Immature natural killer cell (primary cell): ENCODE data around the gene COL6A3. TPM values are rescaled to one million over a fixed set of nuclear protein-coding genes. Genes with fewer than 3 reads are reported as not detected.

ENCODE experiments used
- DNase-seq, 3 donors: peaks; one replicate each; pipeline ENCODE4 v3.0.0; 2022; ENCODE audit warnings: mixed read lengths in 1 of 3
- H3K27ac Mint-ChIP-seq, 6 donors: one replicate each; pipeline ENCODE4 v1.8.0; 2020; ENCODE audit warnings: mixed read lengths in 6 of 6, mild to moderate bottlenecking in 5 of 6, inconsistent platforms in 4 of 6, moderate library complexity in 3 of 6
- H3K27me3 Mint-ChIP-seq, 3 donors: one replicate each; pipeline ENCODE4 v1.8.0; 2020 to 2021; ENCODE audit warnings: low read depth in 3 of 3, mild to moderate bottlenecking in 3 of 3, mixed read lengths in 3 of 3, moderate library complexity in 3 of 3, inconsistent platforms in 1 of 3
- H3K36me3 Mint-ChIP-seq, 3 donors: one replicate each; pipeline ENCODE4 v1.8.0; 2020; ENCODE audit warnings: mixed read lengths in 3 of 3, inconsistent platforms in 2 of 3, mild to moderate bottlenecking in 2 of 3
- H3K4me1 Mint-ChIP-seq, 2 donors: one replicate each; pipeline ENCODE4 v1.8.0; 2020; ENCODE audit warnings: inconsistent platforms in 2 of 2, mild to moderate bottlenecking in 2 of 2, mixed read lengths in 2 of 2, moderate library complexity in 1 of 2
- H3K4me3 Mint-ChIP-seq, 5 donors: one replicate each; pipeline ENCODE4 v1.8.0; 2020; ENCODE audit warnings: mild to moderate bottlenecking in 5 of 5, mixed read lengths in 5 of 5, inconsistent platforms in 3 of 5, moderate library complexity in 3 of 5
- H3K9me3 Mint-ChIP-seq, 6 donors: one replicate each; pipeline ENCODE4 v1.8.0; 2020; ENCODE audit warnings: mild to moderate bottlenecking in 6 of 6, mixed read lengths in 6 of 6, inconsistent platforms in 4 of 6, moderate library complexity in 3 of 6
- polyA plus RNA-seq, 3 donors: library from polyadenylated mRNA; unstranded; fragments of 300-500 nt; fragmentation: Illumina TruSeq; gene quantifications; one replicate each; pipeline ENCODE4 v1.2.3, GENCODE V29; 2021

Gene COL6A3
- polyA plus RNA-seq, 3 donors from 2014 or later: 0.04 TPM; not detected in 2

DNA sequence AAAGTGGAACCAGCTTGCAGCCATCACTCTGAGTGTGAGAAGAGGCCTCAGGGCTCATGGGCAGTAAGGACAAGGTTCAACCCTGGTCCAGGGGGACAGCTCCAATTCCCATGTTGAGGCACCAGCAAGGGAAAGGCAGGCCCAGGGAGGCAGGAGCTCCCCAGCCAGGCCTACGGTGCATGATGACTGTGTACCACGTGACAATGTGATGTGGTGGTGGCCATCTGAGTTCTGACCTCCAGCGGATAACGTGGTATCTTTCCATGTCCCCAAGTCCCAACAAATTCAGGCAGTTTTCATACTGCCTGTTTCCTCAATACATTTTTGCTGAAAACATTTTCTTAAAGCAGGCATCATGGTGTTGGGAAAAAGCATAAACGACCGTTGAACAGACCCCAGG, 36.1 kb upstream of the COL6A3 start:
- Mint-ChIP-seq H3K36me3 (no peaks in the 10 kb centered on the region), H3K27me3 (peaks cover 0 to 6% (median 4%) of the 10 kb centered on the region in 3 donors), H3K4me1 (no peaks in the 10 kb centered on the region), H3K4me3 (no peak overlapping the region), H3K27ac (no peak overlapping the region), H3K9me3 (no peaks in the 10 kb centered on the region)
- no peak for DNase-seq

DNA sequence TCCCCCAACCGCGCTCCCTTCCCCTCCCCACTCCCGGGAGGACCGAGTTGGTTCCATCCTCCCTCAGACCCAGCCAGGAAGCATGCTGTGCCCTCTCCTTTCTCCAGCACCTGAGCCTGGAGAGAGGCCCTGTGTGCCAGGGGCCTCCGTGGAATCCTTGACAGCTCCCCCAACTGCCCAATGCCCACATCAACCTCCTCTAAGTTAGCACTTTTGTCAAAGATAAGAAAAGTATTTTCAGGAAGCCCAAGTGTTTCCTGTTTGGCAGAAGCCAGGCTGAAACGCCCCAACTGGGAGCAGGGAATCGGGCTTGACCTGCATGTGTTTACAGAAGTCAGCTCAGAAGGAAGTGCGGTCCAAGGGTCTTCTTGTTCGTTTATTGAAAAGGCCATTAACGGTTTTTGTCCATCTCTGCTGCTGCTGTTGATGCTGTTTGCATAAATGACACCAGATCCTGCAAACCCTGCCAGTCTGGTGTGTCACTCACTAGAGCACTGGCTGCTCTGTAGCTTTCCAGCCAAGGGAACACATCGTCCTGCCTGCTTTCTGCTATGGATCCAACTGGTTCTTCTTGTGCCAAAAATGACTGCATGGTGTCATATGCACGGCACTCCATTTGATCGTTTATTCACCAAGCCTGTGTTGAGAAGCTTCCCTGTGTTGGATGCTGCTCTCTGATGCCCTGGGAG, 35.4 kb upstream of the COL6A3 start:
- Mint-ChIP-seq H3K36me3 (no peaks in the 10 kb centered on the region), H3K4me3 (no peak overlapping the region), H3K27ac (peak overlapping the region in 1 of 6 donors; percentile 36), H3K9me3 (no peaks in the 10 kb centered on the region), H3K4me1 (no peaks in the 10 kb centered on the region), H3K27me3 (peaks cover 0 to 4% (median 3%) of the 10 kb centered on the region in 3 donors)
- no peak for DNase-seq

DNA sequence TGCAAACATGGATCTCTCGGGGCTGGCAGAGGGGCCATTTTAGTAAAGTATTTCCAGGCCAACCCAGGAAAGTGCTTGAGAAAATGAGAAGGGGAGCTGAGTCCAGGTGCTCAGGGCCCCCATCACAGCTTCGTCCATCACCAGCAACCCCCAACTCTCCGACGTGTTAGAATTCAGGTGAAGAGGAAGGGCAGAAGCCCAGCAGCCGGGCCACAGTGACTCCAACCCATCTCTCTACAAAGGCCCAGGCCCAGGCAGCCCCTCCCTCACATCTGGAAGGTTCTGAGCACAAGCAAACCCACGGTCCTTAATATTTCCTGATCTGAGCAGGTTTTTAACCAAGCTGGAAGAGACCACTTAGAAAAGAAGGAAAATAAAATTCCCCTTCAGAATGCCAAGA, 34.7 kb upstream of the COL6A3 start:
- peaks cover 2 to 5% (median 3%) of the 10 kb centered on the region in 3 donors for H3K27me3 Mint-ChIP-seq
- H3K4me3 Mint-ChIP-seq: no peak overlapping the region
- no peak overlapping the region for H3K27ac Mint-ChIP-seq
- DNase-seq: no peak
- no peaks in the 10 kb centered on the region for H3K36me3 Mint-ChIP-seq
- H3K4me1 Mint-ChIP-seq: no peaks in the 10 kb centered on the region
- H3K9me3 Mint-ChIP-seq: no peaks in the 10 kb centered on the region

DNA sequence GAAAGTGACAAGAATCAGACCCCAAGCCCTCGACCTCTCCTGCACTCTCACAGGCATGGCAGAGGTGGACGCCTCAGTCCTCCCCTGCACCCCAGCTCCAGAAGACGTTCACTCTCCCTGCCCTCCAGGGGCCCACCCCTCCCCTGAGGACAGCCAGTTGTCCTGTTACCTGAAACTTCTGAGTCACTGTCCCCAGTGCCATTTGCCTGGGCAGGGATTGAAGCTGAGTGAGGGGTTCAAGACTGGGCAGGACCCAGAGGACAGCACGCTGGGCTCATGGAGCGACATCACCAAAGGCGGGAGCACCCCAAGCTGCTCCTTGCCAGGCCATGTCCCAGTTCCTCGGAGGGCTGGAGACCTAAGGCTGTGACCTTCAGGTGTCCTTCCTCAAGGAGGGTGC, 34.2 kb upstream of the COL6A3 start:
- Mint-ChIP-seq H3K9me3 (no peaks in the 10 kb centered on the region), H3K27me3 (peaks cover 2 to 4% (median 3%) of the 10 kb centered on the region in 3 donors), H3K4me1 (no peaks in the 10 kb centered on the region), H3K36me3 (no peaks in the 10 kb centered on the region), H3K4me3 (no peak overlapping the region), H3K27ac (no peak overlapping the region)
- no peak for DNase-seq

DNA sequence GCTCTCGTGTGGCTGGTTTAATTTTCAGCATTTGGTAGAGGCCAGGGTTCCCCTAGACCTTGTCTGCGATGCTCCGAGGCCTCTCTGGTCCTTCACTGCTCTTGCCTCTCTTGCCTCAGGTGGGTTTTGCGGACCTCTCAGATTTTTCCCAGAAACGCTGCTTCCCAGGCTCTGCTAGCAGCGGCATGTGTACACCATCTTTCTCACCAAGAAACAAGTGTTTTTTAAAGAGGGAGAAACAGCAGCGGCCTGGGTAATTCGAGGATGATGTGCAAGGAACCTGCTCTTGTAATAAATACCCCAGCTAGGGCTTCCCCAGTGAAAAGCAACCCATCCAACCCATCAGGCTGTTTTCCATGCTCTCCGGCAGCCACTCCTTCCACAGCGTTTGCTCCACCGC, 33.5 kb upstream of the COL6A3 start:
- no peak overlapping the region for H3K4me3 Mint-ChIP-seq
- H3K4me1 Mint-ChIP-seq: no peaks in the 10 kb centered on the region
- no peaks in the 10 kb centered on the region for H3K36me3 Mint-ChIP-seq
- no peaks in the 10 kb centered on the region for H3K9me3 Mint-ChIP-seq
- no peak for DNase-seq
- peaks cover 2 to 7% (median 3%) of the 10 kb centered on the region in 3 donors for H3K27me3 Mint-ChIP-seq
- H3K27ac Mint-ChIP-seq: no peak overlapping the region

DNA sequence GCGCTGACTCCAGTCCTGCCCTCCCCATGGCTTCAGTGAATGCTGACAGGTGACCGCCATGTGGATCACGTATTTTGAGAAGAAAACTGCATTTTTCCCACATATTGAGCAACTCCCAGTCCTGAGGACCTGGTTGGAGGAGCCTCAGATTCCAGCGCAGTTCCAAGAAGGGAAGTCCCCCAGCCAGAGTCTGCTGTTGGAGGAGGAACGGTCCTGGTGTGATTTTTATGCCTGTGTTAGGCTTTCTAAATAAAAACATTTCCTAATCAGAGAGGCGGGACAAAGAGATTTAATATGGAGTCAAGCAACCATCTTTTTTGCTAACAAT, 32.3 kb upstream of the COL6A3 start:
- Mint-ChIP-seq H3K9me3 (no peaks in the 10 kb centered on the region), H3K4me3 (no peak overlapping the region), H3K27ac (no peak overlapping the region), H3K36me3 (no peaks in the 10 kb centered on the region), H3K27me3 (peaks cover 2 to 7% (median 3%) of the 10 kb centered on the region in 3 donors), H3K4me1 (no peaks in the 10 kb centered on the region)
- no peak for DNase-seq

DNA sequence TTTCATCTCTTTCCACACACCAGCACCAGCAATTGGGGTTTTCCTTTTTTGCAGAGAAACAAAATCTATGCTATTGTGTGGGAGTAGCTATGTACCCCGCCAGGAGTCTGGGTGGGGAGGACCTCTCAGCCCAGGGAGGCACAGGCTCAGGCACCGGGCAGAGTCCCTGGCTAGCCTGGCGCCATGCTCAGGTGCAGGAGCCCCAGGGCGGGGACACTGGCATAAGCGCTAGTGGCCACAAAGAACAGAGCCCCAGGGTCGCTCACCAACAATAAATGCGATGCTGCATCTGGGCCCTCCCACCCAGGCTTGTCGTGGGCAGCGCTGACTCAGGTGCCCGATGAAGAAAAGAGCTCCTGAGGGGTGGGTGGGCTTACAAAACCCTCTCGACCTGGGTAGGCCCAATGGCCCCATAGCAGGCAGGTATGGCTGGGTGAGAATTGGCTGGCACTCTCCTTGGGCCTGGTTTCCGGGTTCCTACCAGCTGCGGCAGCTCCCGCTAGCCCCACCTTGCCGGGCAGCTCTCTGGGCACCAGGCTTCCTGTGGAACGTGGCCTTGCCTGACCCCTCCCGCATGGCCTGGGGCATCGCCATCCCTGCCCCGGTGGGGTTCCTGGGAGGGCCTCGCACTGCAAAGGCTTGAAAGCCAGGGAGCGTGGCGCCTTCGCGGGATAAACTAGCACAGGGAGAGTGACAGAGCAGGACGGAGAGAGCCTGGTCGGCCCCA, 31.8 kb upstream of the COL6A3 start:
- no peak for DNase-seq

DNA sequence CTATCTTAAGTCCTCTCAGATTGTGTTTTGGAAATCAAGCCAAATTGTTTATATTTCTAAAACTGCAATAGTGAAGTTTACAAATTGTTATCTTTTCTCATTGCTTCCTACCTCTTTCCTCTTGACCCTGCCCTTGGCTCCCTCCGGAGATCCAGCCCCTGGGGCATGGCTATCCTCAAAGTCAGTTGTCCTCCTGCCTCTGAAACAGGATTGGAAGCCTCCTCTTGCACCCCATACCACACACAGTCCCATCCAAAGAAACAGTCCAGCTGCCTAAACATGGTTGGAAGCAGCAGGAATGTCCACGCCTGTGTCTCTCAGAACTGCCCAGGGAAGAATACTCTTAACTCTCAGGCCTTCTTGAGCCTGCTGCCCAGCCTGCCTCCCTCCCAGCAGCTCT, 30.1 kb upstream of the COL6A3 start:
- H3K4me3 Mint-ChIP-seq: no peak overlapping the region
- no peak overlapping the region for H3K27ac Mint-ChIP-seq
- no peaks in the 10 kb centered on the region for H3K4me1 Mint-ChIP-seq
- H3K27me3 Mint-ChIP-seq: peaks cover 2 to 6% (median 3%) of the 10 kb centered on the region in 3 donors
- no peaks in the 10 kb centered on the region for H3K9me3 Mint-ChIP-seq
- no peaks in the 10 kb centered on the region for H3K36me3 Mint-ChIP-seq
- no peak for DNase-seq

More for the DNA sequence above, 31.8 kb upstream of the COL6A3 start:
- H3K9me3 Mint-ChIP-seq: no peaks in the 10 kb centered on the region
- no peak overlapping the region for H3K4me3 Mint-ChIP-seq
- no peaks in the 10 kb centered on the region for H3K4me1 Mint-ChIP-seq
- peaks cover 2 to 7% (median 3%) of the 10 kb centered on the region in 3 donors for H3K27me3 Mint-ChIP-seq
- H3K27ac Mint-ChIP-seq: no peak overlapping the region
- H3K36me3 Mint-ChIP-seq: no peaks in the 10 kb centered on the region

DNA sequence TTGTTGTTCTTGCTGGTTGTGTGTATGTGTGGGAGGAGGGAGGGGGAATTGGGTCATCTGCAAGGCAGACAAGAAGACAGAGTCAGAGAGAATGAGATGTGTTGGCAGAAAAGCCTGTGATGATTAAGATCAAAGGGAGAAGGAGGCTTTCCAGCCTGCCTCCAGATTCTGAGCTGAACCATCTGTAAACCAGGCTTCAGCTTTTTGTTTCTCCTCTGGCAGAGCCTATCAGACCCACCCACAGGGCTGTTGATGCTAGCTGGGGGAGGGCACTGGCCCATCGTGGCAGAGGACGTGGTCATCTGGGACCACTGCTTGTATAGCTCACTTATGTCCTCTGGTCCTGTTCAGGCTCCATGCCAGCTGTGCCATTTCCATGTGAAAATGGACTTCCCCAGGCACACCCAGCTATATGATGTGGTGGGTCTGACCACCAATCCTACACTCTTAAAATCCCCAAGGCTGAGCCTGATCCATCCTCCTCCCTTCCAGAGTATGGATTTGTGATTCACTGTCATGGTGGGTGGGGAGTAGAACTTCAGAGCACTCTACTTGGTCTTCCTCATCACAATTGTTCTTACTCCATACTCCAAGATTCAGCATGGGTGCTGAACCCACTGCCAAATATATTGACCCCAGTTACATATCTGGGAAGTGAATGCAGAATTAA, 27.8 kb upstream of the COL6A3 start:
- no peaks in the 10 kb centered on the region for H3K9me3 Mint-ChIP-seq
- no peak for DNase-seq
- H3K4me1 Mint-ChIP-seq: no peaks in the 10 kb centered on the region
- no peaks in the 10 kb centered on the region for H3K36me3 Mint-ChIP-seq
- no peak overlapping the region for H3K27ac Mint-ChIP-seq
- no peak overlapping the region for H3K4me3 Mint-ChIP-seq
- peaks cover 3 to 6% (median 5%) of the 10 kb centered on the region in 3 donors for H3K27me3 Mint-ChIP-seq

DNA sequence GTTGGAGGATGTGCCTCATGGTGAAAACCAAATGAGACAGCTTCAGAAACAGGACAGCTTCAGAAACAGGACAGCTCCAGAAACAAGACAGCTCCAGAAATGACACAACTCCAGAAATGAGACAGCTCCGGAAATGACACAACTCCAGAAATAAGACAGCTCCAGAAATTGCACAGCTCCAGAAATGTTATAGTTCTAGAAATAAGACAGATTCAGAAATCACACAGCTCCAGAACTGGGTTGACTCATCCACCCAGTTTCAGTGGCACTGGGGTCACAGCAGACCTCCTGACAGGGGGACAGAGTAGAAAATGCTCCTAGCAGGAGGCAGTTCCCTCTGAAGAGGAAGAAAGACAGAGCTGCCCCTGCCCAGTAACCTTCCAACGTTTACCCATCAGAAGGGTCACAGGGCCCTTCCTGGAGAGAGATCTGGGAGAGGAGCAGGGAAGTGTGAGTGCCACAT, 26.9 kb upstream of the COL6A3 start:
- no peak overlapping the region for H3K27ac Mint-ChIP-seq
- peaks cover 3 to 8% (median 5%) of the 10 kb centered on the region in 3 donors for H3K27me3 Mint-ChIP-seq
- no peaks in the 10 kb centered on the region for H3K36me3 Mint-ChIP-seq
- no peak for DNase-seq
- peaks cover 4 to 6% of the 10 kb centered on the region in 2 donors for H3K4me1 Mint-ChIP-seq
- H3K9me3 Mint-ChIP-seq: no peaks in the 10 kb centered on the region
- H3K4me3 Mint-ChIP-seq: no peak overlapping the region

DNA sequence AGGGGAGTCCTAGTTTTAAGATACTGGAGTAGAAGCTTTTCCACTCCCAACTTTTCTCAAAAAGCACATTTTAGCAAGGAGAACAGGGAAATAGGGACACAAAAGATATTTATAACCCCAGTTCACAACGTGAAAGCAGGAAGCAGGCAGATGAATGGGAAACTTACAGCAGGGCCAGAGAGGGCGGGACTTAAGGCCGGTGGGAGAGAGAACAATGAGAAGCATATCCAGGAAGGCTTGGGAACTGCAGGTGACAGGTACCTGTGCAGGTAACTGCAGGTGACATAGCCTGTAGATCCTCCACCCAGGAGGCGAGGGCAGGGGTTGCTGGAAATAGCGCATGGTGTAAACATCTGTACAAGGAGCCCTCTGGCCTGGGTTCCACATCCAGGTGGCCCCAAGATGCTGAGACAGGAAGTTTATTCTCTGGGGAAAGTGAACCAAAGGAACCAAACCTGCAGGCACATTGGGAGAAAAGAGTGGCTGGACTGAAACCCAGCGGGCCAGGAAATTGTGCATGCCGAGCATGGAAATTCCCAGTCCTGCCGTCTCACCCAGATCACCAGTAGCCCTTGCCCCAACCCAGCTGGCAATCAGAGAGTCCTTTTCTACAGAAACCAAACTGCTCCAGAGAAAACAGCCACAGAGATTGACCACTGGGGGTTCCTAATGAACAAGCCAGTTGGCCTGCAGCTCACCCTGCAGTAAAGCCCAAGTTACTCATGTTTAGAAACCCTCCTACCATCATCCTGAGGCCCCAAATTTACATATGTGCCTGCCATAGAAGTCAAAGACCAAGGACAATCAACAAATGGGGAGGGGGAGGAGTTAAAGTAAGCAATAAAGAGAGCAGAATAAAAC, 24.3 kb upstream of the COL6A3 start:
- Mint-ChIP-seq H3K4me3 (no peak overlapping the region), H3K4me1 (peaks cover 28 to 31% of the 10 kb centered on the region in 2 donors), H3K27ac (peak overlapping the region in 2 of 6 donors; percentile 21 to 38), H3K27me3 (peaks cover 0 to 11% (median 6%) of the 10 kb centered on the region in 3 donors), H3K9me3 (no peaks in the 10 kb centered on the region), H3K36me3 (no peaks in the 10 kb centered on the region)
- DNase-seq: no peak

DNA sequence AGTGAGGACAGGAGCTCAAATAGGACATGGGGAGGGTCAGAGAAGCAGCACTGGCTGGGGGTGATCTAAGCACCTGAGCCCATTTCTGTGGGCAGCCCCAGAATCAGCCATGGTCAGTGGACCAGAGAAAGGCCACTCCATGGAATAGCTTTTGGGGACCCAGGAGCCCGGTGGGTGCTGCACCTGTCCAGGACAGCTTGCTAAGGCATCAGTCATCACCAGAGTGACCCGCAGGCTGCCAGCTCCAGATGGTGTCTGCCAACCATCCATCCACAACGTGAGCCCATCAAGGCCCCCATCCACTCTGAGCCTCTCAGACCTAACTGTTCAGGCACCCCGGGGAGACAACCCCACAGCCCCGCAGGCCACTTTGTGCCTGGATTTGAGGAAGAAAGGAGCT, 23.6 kb upstream of the COL6A3 start:
- Mint-ChIP-seq H3K4me3 (no peak overlapping the region), H3K9me3 (no peaks in the 10 kb centered on the region), H3K36me3 (no peaks in the 10 kb centered on the region), H3K27ac (peak overlapping the region in 1 of 6 donors; percentile 38), H3K4me1 (peaks cover 35 to 39% of the 10 kb centered on the region in 2 donors), H3K27me3 (peaks cover 0 to 7% (median 6%) of the 10 kb centered on the region in 3 donors)
- DNase-seq: no peak

DNA sequence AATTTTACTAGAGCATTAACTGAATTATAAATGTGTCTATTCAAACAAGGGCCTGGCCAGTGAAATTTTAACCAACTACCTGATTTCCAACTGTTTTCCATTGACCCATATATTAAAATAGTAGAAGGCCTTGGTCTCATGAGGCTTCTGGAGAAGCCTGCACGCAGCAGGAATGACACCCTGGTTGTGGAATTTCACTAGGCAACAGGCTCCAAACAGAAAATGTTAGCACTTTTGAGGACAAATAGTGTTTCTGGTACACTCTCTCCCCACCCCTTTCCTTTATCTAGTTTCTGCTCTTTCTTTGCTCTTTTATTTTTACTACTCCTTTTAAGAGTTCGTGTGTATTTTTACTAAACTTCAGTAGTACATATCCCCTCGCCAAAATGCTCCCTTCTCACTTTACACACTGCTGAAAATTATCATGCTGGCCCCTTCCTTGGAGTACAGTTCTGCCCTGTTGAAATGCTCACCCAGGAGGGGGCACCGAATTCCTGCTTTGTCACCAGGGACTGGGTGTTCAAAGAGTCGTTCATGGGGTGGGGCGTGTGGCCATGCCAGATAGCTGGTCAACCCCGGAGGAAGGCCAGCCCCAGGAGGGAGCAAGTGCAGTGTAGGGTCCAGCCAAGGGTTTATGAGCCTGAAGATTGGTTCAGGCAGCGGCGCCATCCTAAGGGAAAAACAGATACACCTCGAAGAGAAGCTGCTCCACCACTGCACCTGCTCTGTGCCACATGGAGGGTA, 22.1 kb upstream of the COL6A3 start:
- DNase-seq: no peak
- peaks cover 46 to 50% of the 10 kb centered on the region in 2 donors for H3K4me1 Mint-ChIP-seq
- peak overlapping the region in 4 of 5 donors; percentile 4 to 40 (median 29) for H3K4me3 Mint-ChIP-seq
- H3K27me3 Mint-ChIP-seq: peaks cover 0 to 7% (median 6%) of the 10 kb centered on the region in 3 donors
- H3K9me3 Mint-ChIP-seq: no peaks in the 10 kb centered on the region
- no peaks in the 10 kb centered on the region for H3K36me3 Mint-ChIP-seq
- H3K27ac Mint-ChIP-seq: peak overlapping the region in 3 of 6 donors; percentile 45 to 64 (median 52)
